GM12878 (cell line): ENCODE data around the gene DCUN1D5. TPM values are rescaled to one million over a fixed set of nuclear protein-coding genes. Genes with fewer than 3 reads are reported as not detected.

ENCODE experiments used
- CREM ChIP-seq: IDR thresholded peaks from 2 replicates; pipeline ENCODE4 v1.6.1; 2014; ENCODE audit warnings: antibody characterized with exemption, low read depth
- NKRF ChIP-seq: fragments of 450-650 bp; conservative IDR thresholded peaks from 2 replicates; pipeline ENCODE4 v1.6.1; 2017; ENCODE audit warnings: mild to moderate bottlenecking, moderate library complexity
- polyA plus RNA-seq, 11 experiments: library from polyadenylated mRNA; depleted of rRNA in 4 of 11; unstranded in 6 of 11; stranded (reverse) in 5 of 11; fragments of >200 nt; fragmentation: Nextera tagmentation in 4 of 11; fragmentation: Illumina TruSeq in 1 of 11; extraction: Ambion mirVana in 4 of 11; extraction: Trizol in 1 of 11; gene quantifications; 1 replicate in 1 of 11; 2 replicates in 10 of 11; pipeline versions ENCODE4 v1.2.1 to v1.2.3, GENCODE V29; 2011 to 2016; ENCODE audit warnings: inconsistent platforms in 2 of 11, missing spikeins in 2 of 11, low read depth in 1 of 11
- total RNA-seq, 4 experiments: library from RNA; depleted of rRNA in 3 of 4; stranded (reverse); fragments of >200 nt in 3 of 4; fragmentation: Illumina TruSeq in 1 of 4; extraction: Trizol in 1 of 4; gene quantifications; 2 replicates each; pipeline versions ENCODE4 v1.2.1 to v1.2.3, GENCODE V29; 2013 to 2021
- TF ChIP-seq, protein P1 (sequence below): fragments of 450-650 bp; IDR thresholded peaks from 2 replicates; pipeline ENCODE4 v1.6.1; 2017; ENCODE audit warnings: mild to moderate bottlenecking, moderate library complexity

Gene DCUN1D5
- total and polyA plus RNA-seq, 10 of the 15 experiments (the other 5 are each of a cell fraction or from before 2014, with no cell fraction given): 20.4 to 87.0 (median 60.6) TPM

DNA sequence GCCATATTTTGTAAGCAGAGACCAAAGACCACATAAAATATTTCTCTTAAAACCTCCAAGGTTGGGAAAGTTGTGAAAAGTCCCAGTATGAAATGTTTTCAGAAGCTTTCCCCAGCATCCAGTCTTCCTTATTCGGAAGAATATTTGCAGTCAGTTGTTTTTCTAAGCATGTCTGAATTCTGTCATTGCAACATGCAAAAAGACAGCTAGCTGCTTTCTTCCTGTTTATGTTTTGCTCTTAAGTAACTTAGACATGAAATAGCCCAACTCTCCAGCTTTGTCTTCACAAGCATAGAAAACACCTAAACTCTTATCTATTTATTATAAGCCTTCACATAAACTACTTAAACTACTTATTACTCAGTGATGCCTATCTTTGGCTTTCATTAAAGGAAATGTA, 78.5 kb downstream of the DCUN1D5 start (continued):
- TF ChIP-seq, protein P1, sequence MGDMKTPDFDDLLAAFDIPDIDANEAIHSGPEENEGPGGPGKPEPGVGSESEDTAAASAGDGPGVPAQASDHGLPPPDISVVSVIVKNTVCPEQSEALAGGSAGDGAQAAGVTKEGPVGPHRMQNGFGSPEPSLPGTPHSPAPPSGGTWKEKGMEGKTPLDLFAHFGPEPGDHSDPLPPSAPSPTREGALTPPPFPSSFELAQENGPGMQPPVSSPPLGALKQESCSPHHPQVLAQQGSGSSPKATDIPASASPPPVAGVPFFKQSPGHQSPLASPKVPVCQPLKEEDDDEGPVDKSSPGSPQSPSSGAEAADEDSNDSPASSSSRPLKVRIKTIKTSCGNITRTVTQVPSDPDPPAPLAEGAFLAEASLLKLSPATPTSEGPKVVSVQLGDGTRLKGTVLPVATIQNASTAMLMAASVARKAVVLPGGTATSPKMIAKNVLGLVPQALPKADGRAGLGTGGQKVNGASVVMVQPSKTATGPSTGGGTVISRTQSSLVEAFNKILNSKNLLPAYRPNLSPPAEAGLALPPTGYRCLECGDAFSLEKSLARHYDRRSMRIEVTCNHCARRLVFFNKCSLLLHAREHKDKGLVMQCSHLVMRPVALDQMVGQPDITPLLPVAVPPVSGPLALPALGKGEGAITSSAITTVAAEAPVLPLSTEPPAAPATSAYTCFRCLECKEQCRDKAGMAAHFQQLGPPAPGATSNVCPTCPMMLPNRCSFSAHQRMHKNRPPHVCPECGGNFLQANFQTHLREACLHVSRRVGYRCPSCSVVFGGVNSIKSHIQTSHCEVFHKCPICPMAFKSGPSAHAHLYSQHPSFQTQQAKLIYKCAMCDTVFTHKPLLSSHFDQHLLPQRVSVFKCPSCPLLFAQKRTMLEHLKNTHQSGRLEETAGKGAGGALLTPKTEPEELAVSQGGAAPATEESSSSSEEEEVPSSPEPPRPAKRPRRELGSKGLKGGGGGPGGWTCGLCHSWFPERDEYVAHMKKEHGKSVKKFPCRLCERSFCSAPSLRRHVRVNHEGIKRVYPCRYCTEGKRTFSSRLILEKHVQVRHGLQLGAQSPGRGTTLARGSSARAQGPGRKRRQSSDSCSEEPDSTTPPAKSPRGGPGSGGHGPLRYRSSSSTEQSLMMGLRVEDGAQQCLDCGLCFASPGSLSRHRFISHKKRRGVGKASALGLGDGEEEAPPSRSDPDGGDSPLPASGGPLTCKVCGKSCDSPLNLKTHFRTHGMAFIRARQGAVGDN: no peak
- TF ChIP-seq NKRF (no peak), CREM (no peak)

Other genes with a start within 250 kb of the DCUN1D5 start
- gene MMP3, start 248.6 kb downstream of the DCUN1D5 start, total RNA-seq (2014; rRNA removed): not detected in 2 replicates
- gene MMP3, start 248.6 kb downstream of the DCUN1D5 start, total RNA-seq (2014; rRNA removed; fragmentation: Illumina TruSeq; extraction: Trizol): not detected in 2 replicates
- gene MMP3, start 248.6 kb downstream of the DCUN1D5 start, total RNA-seq (2021): not detected in 2 replicates
- 1.2 and 2.3 TPM in 2 replicates for gene MMP3, start 248.6 kb downstream of the DCUN1D5 start, polyA plus RNA-seq (2011; rRNA removed)
- not detected in 2 replicates for gene MMP3, start 248.6 kb downstream of the DCUN1D5 start, polyA plus RNA-seq (2014; fragmentation: Illumina TruSeq; extraction: Trizol)
- under 1 TPM in 1 of 2 experiments, not detected in 1; 0.02 TPM for gene MMP3, start 248.6 kb downstream of the DCUN1D5 start, polyA plus RNA-seq (2014; fragmentation: Nextera tagmentation; extraction: Ambion mirVana)
- gene MMP3, start 248.6 kb downstream of the DCUN1D5 start, polyA plus RNA-seq (2014; rRNA removed): not detected in 2 replicates
- gene MMP3, start 248.6 kb downstream of the DCUN1D5 start, polyA plus RNA-seq (2016; fragmentation: Nextera tagmentation; extraction: Ambion mirVana): not detected
- not detected in 2 replicates for gene MMP12, start 217.2 kb downstream of the DCUN1D5 start, total RNA-seq (2014; rRNA removed)
- gene MMP12, start 217.2 kb downstream of the DCUN1D5 start, total RNA-seq (2014; rRNA removed; fragmentation: Illumina TruSeq; extraction: Trizol): not detected in 2 replicates
- not detected in 2 replicates for gene MMP12, start 217.2 kb downstream of the DCUN1D5 start, total RNA-seq (2021)
- gene MMP12, start 217.2 kb downstream of the DCUN1D5 start, polyA plus RNA-seq (2011; rRNA removed): 0.06 and 0.14 TPM in 2 replicates
- not detected in 2 replicates for gene MMP12, start 217.2 kb downstream of the DCUN1D5 start, polyA plus RNA-seq (2014; fragmentation: Illumina TruSeq; extraction: Trizol)
- not detected for gene MMP12, start 217.2 kb downstream of the DCUN1D5 start, polyA plus RNA-seq (2014; fragmentation: Nextera tagmentation; extraction: Ambion mirVana)
- gene MMP12, start 217.2 kb downstream of the DCUN1D5 start, polyA plus RNA-seq (2014; rRNA removed): not detected in 2 replicates
- not detected for gene MMP12, start 217.2 kb downstream of the DCUN1D5 start, polyA plus RNA-seq (2016; fragmentation: Nextera tagmentation; extraction: Ambion mirVana)
- not detected in 2 replicates for gene MMP13, start 136.4 kb downstream of the DCUN1D5 start, total RNA-seq (2014; rRNA removed)
- not detected in 2 replicates for gene MMP13, start 136.4 kb downstream of the DCUN1D5 start, total RNA-seq (2014; rRNA removed; fragmentation: Illumina TruSeq; extraction: Trizol)
- gene MMP13, start 136.4 kb downstream of the DCUN1D5 start, total RNA-seq (2021): not detected in 2 replicates
- gene MMP13, start 136.4 kb downstream of the DCUN1D5 start, polyA plus RNA-seq (2011; rRNA removed): 0.05 TPM in 1 of 2 replicates, not detected in the other
- gene MMP13, start 136.4 kb downstream of the DCUN1D5 start, polyA plus RNA-seq (2014; fragmentation: Illumina TruSeq; extraction: Trizol): not detected in 2 replicates
- gene MMP13, start 136.4 kb downstream of the DCUN1D5 start, polyA plus RNA-seq (2014; fragmentation: Nextera tagmentation; extraction: Ambion mirVana): not detected
- not detected in 2 replicates for gene MMP13, start 136.4 kb downstream of the DCUN1D5 start, polyA plus RNA-seq (2014; rRNA removed)
- gene MMP13, start 136.4 kb downstream of the DCUN1D5 start, polyA plus RNA-seq (2016; fragmentation: Nextera tagmentation; extraction: Ambion mirVana): not detected
- gene DYNC2H1, start 17.3 kb upstream of the DCUN1D5 start, total RNA-seq (2014; rRNA removed): 0.11 and 0.17 TPM in 2 replicates
- gene DYNC2H1, start 17.3 kb upstream of the DCUN1D5 start, total RNA-seq (2014; rRNA removed; fragmentation: Illumina TruSeq; extraction: Trizol): 0.22 and 0.23 TPM in 2 replicates
- gene DYNC2H1, start 17.3 kb upstream of the DCUN1D5 start, total RNA-seq (2021): 0.23 and 0.29 TPM in 2 replicates
- gene DYNC2H1, start 17.3 kb upstream of the DCUN1D5 start, polyA plus RNA-seq (2011; rRNA removed): 3.9 and 6.5 TPM in 2 replicates
- 0.10 and 0.12 TPM in 2 replicates for gene DYNC2H1, start 17.3 kb upstream of the DCUN1D5 start, polyA plus RNA-seq (2014; fragmentation: Illumina TruSeq; extraction: Trizol)
- gene DYNC2H1, start 17.3 kb upstream of the DCUN1D5 start, polyA plus RNA-seq (2014; fragmentation: Nextera tagmentation; extraction: Ambion mirVana): not detected
- 0.45 TPM in 1 of 2 replicates, not detected in the other for gene DYNC2H1, start 17.3 kb upstream of the DCUN1D5 start, polyA plus RNA-seq (2014; rRNA removed)
- under 1 TPM; 0.16 to 0.25 TPM for gene DYNC2H1, start 17.3 kb upstream of the DCUN1D5 start, polyA plus RNA-seq (2016; fragmentation: Nextera tagmentation; extraction: Ambion mirVana)